Measurements from ENCODE around the gene TMEM175. TPM values are rescaled to one million over a fixed set of nuclear protein-coding genes. Genes with fewer than 3 reads are reported as not detected.
A peak's percentile ranks its signal among the peaks of the same experiment; 100 is the strongest.

TMEM175 gene
- total RNA-seq, 1 donor from 2014 or later: 22.7 TPM

DNA sequence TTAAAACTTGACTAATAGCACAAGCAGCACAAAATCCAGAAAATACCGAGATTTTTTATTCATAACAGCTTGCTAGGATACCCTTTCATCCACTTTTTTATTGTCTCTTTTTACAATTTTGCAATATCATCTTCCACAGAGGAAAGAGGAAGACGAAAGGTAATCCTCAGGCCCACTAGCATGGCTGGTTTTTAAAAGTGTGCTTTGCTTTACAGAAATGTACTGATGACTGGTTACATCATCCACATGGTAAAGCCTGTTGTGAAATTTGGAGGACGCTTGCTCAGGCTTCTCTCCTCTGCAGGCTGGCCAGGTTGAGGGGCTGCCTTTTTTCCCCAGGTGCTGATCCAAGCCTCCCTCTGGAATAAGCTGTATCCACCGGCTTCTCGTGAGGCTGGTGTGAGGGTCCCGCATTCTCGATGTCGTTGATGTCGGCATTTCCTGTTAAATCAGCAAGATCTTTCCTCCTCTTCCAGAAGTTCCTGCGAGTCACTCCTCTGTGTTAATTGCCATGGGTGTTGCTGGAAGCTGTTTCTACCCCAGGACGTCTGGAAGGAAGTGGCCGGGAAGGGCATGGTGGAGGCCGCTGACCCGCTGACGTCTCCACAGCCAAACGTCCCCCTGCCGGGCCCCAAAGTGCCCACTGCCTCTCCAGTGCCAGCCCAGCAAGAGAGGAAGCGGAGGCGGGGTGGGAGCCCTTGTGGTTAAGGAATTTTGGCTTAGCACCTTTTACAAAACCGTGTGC is 46.9 kb downstream of the TMEM175 start:
- intact Hi-C loops (cut with DNase I): no loop called here
- no peak for DNase-seq (ENCODE audit: low spot score)

DNA sequence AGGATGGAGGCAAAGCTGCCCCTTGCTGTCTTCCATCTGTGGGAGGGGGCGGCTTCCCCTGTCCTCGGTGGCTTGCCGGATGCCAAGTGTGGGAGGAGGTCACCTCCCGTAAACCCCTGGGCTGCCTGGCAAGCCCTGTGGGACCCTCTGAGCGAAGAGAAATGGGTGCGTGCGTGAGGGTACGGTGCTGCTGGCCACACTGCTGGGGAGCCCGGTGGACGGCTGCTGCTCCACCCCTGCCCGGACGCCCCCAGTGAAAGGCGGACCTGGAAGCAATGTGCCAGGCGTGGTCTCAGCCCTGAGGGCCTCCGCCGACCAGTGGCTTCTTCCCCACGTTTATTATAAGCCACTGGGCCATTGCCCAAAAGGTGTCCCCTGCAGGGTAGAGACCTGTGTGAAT is 50.0 kb downstream of the TMEM175 start:
- no peak for DNase-seq (ENCODE audit: low spot score)
- intact Hi-C loops (cut with DNase I): no loop called here

DNA sequence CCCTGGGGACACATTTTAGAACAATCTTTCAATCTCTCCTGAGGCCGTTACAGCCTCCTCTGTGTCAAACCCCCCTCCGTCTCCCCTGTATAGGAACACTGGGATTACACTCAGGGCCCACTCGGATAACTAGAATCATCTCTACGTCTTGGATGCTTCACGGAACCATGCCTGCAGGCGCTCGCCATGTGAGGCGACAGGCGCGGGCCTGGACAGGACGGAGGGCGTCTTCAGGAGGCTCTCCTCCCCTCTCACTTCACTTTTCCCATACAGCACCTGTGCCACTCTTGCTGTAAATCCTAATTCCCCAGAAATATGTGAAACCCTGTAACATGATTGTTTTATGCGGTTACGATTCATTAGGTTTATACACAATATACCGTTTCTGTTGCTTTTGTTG is 50.6 kb downstream of the TMEM175 start:
- DNase-seq (ENCODE audit: low spot score): no peak

DNA sequence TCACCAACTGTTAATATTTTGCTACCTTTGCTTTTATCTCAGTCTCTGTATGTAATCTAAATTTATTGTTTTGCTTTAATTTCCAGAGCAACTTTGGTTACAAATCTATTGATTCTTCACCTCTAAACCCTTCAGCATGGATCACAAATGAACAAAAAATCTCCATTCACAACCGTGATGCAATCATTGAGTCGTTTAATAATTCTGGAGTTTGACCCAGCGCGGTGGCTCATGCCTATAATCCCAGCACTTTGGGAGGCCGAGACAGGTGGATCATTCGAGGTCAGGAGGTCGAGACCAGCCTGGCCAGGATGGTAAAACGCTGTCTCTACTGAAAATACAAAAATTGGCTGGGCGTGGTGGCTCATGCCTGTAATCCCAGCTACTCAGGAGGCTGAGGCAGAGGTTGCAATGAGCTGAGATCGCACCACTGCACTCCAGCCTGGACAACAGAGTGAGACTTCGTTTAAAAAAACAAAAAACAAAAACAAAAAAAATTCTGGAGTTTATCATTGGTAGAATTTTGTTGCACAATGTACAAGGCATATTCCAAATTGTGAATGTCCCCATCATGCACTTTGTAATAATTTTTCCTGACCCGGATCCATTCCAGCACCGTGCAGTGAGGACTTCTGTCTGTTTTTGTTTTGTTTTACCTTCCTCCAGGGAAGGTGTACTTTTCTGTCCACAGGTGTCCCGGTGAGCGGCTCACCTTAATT is 52.2 kb downstream of the TMEM175 start:
- intact Hi-C loops (cut with DNase I): loop anchor here (5.0 kb wide), 1 partner anchor 242 kb away; no protein-coding TSS in a partner anchor
- no peak for DNase-seq (ENCODE audit: low spot score)

More for the DNA sequence above, 50.6 kb downstream of the TMEM175 start:
- intact Hi-C loops (cut with DNase I): no loop called here

DNA sequence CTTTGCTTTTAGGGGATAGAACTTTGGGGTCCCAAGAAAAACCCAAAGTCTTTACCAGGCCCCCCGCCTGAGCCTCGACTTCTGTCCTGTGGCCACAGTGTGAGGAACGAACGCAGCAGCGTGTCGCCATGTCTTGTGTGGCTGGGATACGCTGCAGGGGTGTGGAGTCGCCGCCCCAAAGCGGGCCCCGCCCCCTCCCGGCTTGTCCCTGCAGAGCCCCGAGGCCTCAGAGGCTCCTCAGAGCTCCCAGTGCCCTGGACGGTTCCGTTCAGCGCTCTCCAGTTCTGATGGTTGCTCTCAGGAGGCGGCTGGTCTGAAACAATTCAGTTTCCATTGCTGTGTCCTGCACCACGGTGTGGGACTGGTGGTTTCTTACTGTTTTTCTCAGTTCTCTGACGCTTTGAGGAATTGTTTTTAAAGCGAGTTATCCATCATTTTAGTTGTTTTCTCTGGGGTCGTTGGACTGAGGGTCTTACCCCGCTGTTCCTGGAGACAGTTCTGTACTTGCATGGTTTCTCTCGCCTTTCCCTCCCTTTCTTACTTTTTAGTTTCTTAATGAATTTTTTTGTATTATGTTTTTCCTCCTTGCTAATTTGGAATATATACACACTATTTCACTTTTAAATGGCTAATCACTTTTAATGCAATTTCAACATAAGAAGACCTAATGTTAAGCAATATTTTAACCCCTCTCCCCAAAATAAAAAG is 53.0 kb downstream of the TMEM175 start:
- DNase-seq (ENCODE audit: low spot score): no peak
- intact Hi-C loops (cut with DNase I): loop anchor here (5.0 kb wide), 1 partner anchor 243 kb away; no protein-coding TSS in a partner anchor

DNA sequence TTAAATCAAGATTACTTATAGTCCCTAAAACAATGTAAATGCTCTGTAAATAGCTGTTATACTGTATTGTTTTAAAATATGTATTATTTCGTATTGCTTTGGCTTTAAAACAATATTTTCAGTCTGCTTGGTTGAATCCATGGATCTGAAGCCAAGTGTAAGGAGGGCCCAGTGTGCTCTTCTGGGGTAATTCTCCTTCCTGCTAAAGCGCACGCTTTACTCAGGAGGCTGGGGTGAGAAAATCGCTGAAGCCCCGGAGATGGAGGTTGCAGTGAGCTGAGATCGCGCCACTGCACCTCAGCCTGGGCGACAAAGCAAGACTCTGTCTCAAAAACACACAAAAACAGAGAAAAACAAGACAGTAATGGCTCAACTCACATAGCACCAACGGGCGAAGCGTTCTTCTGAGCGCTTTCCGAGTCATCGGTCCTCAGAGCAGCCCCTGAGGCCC is 54.2 kb downstream of the TMEM175 start:
- no peak for DNase-seq (ENCODE audit: low spot score)
- intact Hi-C loops (cut with DNase I): loop anchor here (2.0 to 5.0 kb wide), 2 partner anchors 54 to 244 kb away; partner anchors contain the start of genes GAK and TMEM175

DNA sequence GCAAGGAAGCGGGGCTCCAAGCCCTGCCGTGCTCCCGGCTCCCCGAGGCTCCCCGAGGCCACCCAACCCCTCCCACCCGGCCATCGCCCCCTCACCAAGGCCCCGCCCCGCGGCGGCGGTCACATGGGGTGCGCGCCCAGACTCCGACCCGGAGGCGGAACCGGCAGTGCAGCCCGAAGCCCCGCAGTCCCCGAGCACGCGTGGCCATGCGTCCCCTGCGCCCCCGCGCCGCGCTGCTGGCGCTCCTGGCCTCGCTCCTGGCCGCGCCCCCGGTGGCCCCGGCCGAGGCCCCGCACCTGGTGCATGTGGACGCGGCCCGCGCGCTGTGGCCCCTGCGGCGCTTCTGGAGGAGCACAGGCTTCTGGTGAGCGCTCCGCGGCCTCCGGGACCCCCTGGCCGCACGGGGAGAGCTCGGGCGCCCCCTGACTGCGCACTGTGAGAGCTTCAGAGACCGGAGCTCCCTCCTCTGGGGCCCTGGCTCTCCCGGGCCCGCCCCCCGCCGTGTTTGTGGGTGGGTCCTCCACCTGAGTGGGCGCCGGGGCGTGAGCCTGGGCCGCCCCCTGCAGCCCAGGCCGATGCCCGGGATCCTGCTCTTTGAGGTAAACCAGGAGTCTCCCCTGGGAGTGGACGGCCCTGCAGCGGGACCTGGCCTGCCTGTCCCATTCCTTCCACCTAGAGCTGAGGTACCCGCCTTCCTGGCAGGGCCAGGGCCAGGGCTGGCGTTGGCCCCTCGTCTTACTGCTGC is 54.8 kb downstream of the TMEM175 start, which contains the start of gene IDUA:
IDUA (plus strand) TSS at position 166 of the 745 bp plus-strand sequence; CDS start at position 207, 41 bp downstream.
- DNase-seq (ENCODE audit: low spot score): peak; percentile 92
- intact Hi-C loops (cut with DNase I): loop anchor here (2.0 to 5.0 kb wide), 2 partner anchors 54 to 245 kb away; partner anchors contain the start of genes GAK and TMEM175

DNA sequence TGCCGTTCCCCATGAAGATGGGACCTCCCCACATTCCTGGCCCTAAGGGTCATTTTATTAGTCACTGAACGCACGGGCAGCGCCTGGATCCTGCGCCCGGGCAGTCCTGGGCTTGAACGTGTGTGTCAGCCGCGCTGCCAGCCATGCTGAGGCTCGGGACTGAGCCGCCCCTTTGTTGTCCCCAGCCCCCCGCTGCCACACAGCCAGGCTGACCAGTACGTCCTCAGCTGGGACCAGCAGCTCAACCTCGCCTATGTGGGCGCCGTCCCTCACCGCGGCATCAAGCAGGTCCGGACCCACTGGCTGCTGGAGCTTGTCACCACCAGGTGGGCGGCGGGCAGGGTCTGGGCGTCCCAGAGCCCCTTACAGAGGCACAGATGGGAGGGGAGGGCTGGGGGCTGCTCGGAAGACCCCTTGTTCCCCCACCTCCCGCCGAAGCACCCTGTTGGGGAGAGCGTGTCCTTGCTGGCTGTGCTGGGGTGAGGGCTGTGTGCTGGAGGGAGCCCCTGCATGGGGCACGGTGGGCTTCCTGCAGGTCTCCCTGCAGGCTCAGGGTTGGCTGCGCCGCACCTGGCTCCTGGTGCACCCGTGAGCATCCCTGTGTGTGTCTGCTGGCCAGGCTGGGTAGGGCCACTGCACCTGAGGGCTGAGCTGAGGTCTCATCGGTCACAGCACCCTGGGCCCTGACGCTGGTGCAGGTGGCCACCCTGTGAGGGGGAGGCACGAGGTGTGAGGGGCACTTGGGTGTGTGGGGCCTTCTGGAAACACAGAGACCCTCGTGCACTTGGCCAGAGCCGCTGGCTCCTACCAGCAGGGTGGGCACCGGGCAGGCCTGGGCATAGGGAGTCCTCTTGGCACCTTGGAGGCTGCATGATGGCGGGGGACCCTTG is 55.6 kb downstream of the TMEM175 start:
- intact Hi-C loops (cut with DNase I): loop anchor here (2.0 to 5.0 kb wide), 2 partner anchors 55 to 246 kb away; partner anchors contain the start of genes GAK and TMEM175
- DNase-seq (ENCODE audit: low spot score): no peak

DNA sequence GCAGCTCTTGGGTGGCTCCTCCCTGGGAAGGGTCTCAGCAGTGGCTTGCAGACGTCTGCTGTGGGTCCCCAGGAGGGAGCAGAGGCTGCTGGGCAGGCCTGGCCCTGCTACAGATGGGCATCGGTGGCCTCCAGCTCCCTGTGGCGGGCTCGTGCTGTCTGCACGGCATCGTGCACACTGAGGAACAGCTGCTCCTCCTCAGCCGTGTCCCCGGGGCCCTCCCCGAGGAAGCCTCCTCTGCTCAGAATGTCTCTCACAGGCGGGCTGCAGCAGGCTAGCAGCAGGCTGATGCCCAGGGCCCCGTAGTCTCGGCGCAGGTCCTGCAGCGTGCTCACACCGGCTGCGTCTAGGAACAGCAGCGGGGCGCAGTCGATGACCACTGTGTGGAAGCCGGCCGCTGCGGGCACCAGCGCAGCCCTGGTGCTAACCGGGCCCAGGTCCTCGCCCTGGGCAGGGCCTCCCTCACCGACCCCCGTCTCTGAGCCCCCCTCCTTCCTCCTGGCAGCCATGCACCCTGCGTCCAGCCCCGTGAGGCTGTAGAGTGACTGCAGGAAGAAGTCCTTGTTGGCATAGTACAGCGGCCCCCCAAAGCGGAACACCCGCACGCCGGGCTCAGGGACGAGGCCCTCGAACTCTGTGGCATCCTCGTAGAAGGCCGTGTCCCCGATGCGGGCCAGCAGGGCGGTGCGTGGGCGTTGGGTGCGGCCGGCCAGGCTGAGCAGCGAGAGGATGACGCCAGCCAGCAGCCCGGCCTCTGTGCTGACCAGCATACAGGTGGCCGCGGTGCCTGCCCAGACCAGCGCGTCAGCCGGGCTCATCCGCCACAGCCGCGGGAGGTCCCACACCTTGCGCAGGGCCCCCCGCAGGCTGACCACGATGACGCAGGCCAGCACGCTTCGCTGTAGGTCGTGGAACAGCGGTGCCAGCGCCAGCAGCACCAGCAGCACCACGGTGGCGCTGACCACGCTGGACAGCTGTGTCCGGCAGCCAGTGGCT is 56.8 kb downstream of the TMEM175 start:
- intact Hi-C loops (cut with DNase I): loop anchor here (5.0 kb wide), 1 partner anchor 247 kb away; no protein-coding TSS in a partner anchor
- DNase-seq (ENCODE audit: low spot score): no peak

DNA sequence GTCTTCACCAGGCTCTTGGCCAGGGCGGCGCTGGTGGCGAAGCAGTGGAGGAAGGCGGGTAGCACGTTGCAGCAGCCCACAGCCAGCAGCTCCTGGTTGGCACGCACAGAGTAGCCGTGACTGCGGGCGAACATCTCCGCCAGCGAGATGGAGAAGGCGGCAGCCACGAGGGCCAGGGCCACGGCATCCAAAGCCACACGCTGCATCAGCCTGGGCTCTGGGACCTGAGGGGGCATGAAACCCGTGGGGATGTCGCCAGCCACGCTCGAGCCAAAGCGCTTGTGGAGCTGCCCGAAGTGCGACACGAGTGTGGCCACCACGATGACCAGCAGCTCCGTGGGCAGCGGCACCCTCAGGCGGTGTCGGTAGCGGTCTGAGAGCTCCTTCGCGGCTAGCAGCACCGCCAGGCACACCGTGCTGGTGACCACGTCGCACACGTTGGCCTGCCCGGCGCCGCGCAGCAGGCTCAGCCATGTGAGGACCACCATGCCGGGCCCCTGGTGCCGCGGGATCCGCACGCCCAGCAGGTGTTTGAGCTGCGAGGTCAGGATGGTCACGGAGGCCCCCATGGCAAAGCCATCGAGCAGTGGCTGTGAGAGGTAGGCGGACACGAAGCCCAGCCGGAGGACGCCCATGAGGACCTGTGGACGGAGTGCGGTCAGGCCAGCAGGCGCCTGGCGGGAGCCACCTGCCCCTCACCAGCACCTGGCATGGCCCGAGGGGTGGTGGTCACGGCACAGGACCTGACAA is 57.6 kb downstream of the TMEM175 start:
- intact Hi-C loops (cut with DNase I): loop anchor here (5.0 kb wide), 1 partner anchor 248 kb away; no protein-coding TSS in a partner anchor
- DNase-seq (ENCODE audit: low spot score): no peak

DNA sequence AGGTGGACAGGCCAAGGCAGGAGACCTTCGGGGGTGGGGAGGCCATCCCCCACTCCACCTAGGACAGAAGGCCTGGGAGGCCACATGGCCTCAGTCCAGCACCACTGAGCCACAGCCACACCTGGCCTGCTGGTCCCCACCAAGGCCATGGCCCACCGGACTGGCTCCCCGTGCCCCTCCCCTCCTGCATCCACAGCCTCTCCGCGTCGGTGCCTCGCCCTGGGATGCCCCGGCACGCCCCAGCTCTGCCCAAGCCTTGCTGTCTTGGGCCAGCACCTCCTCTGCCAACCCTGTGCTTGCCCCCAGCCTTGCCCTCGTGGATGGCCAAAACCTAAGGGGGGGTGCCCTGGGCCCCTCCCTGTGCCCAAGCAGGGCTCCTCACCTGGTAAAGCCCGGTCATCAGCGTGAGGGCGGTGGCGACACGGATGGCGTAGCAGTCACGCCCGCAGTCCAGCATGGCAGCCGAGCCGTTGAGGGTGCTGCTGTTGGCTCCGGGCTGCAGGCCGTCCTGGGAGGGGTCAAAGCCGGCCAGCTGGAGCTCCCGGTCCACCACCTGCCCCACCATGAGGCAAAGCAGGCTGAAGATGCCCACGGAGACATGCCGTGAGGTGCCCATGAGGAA is 58.6 kb downstream of the TMEM175 start:
- DNase-seq (ENCODE audit: low spot score): no peak

DNA sequence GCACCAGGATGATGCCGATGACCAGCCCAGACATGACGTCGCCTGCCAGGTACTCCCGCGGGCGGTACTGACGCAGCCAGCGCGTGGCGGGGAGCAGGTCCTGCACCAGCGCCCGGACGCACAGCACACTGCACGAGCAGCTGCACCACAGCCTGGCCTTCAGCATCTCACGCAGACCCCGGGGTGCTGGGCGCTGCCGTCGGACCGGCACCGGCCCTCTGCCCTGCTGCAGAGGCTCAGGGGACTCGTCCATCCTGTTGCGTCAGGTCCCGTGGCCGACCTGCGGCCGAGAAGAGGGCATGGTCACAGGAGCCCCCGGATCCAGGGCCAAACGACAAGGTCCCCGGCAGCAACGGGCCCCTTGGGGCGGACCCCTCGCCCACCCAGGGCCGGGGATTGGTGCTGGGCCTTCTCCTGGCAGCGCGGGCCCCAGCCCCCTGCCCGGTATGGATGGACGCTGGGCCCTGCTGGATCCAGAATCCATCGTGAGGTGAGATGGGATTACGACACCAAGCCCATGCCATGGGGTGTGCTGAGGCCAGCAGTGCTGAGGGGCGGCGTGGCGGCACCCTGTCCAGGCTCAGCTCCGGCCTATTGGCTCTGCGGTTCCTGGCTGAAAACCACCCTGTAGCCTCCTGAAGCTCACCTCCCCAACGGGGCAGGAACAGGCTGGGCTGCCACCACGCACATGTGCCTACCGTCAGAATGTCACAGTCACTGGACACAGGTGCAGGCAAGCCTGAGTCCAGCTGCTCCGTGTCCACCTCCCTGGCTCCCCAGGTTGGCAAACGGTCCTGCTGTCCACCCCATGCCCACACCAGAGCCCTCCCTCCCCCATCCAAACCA is 59.4 kb downstream of the TMEM175 start:
- intact Hi-C loops (cut with DNase I): no loop called here
- DNase-seq (ENCODE audit: low spot score): no peak

More for the DNA sequence above, 58.6 kb downstream of the TMEM175 start:
- intact Hi-C loops (cut with DNase I): no loop called here

DNA sequence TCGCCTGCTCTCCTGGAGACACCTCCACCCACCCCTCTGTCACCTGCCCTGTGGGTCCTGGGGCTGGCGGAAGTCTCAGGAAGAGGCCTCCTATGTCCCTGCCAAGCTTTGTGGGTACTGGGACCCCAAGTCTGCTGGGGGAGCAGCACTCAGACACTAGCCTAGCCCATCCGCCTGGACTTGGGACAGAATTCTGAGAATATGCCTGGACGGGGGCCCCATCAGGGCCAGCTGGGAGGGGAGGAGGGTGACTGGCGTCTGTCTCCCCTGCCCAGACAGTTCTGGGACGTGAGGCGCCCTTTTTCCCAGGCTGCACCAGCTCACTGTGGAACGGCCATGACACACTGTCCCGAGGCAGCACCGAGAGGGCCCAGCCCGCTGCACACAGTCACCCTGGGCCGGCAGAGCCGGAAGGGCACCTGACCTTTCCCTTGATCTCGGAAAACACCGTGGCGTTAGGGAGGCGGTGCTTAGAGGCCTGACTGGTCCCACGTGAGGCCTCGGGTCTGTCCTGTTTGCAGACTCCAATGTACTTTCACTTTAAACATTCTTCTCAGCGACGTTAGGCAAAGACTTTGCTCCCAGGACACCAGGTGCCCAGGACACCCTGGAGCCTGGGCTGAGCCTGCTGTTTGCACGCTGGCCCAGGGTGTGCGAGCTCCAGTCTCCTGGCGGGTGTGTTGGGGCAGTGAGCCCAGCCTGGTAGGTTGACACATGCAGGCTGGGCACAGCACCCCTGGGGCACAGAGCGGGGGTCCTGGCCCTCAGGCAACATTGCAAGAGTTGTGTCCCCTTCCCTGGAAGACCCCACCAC is 60.2 kb downstream of the TMEM175 start:
- DNase-seq (ENCODE audit: low spot score): no peak
- intact Hi-C loops (cut with DNase I): no loop called here

Data from cardiac septum (tissue), 1 donor.